Measurements from ENCODE around the gene TMEM175.

Gene TMEM175

GRCh38 chr4:984336-985054, 52.2 kb downstream of the TMEM175 start:
- FAIRE-seq, result no peak
- no peak for DNase-seq (ENCODE audit: extremely low spot score, insufficient read length, low read depth)

DNA sequence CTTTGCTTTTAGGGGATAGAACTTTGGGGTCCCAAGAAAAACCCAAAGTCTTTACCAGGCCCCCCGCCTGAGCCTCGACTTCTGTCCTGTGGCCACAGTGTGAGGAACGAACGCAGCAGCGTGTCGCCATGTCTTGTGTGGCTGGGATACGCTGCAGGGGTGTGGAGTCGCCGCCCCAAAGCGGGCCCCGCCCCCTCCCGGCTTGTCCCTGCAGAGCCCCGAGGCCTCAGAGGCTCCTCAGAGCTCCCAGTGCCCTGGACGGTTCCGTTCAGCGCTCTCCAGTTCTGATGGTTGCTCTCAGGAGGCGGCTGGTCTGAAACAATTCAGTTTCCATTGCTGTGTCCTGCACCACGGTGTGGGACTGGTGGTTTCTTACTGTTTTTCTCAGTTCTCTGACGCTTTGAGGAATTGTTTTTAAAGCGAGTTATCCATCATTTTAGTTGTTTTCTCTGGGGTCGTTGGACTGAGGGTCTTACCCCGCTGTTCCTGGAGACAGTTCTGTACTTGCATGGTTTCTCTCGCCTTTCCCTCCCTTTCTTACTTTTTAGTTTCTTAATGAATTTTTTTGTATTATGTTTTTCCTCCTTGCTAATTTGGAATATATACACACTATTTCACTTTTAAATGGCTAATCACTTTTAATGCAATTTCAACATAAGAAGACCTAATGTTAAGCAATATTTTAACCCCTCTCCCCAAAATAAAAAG, 53.0 kb downstream of the TMEM175 start:
- no peak for FAIRE-seq
- no peak for DNase-seq (ENCODE audit: extremely low spot score, insufficient read length, low read depth)

- DNase-seq (ENCODE audit: extremely low spot score, insufficient read length, low read depth), result no peak
- FAIRE-seq, result no peak
Observed at GRCh38 chr4:986428-986878, 54.2 kb downstream of the TMEM175 start.

- DNase-seq (ENCODE audit: extremely low spot score, insufficient read length, low read depth), result peak; percentile 67
Observed at GRCh38 chr4:986879-987623, 54.8 kb downstream of the TMEM175 start, which contains the start of gene IDUA. IDUA (plus strand) TSS chr4:987044; CDS start chr4:987085, 41 bp downstream.

GRCh38 chr4:987624-988513, 55.6 kb downstream of the TMEM175 start:
- DNase-seq (ENCODE audit: extremely low spot score, insufficient read length, low read depth) (no peak), FAIRE-seq (no peak)

More at GRCh38 chr4:986879-987623, 54.8 kb downstream of the TMEM175 start, which contains the start of gene IDUA:
- peak; percentile 54 for FAIRE-seq

DNA sequence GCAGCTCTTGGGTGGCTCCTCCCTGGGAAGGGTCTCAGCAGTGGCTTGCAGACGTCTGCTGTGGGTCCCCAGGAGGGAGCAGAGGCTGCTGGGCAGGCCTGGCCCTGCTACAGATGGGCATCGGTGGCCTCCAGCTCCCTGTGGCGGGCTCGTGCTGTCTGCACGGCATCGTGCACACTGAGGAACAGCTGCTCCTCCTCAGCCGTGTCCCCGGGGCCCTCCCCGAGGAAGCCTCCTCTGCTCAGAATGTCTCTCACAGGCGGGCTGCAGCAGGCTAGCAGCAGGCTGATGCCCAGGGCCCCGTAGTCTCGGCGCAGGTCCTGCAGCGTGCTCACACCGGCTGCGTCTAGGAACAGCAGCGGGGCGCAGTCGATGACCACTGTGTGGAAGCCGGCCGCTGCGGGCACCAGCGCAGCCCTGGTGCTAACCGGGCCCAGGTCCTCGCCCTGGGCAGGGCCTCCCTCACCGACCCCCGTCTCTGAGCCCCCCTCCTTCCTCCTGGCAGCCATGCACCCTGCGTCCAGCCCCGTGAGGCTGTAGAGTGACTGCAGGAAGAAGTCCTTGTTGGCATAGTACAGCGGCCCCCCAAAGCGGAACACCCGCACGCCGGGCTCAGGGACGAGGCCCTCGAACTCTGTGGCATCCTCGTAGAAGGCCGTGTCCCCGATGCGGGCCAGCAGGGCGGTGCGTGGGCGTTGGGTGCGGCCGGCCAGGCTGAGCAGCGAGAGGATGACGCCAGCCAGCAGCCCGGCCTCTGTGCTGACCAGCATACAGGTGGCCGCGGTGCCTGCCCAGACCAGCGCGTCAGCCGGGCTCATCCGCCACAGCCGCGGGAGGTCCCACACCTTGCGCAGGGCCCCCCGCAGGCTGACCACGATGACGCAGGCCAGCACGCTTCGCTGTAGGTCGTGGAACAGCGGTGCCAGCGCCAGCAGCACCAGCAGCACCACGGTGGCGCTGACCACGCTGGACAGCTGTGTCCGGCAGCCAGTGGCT, 56.8 kb downstream of the TMEM175 start:
- FAIRE-seq (no peak), DNase-seq (ENCODE audit: extremely low spot score, insufficient read length, low read depth) (no peak)

GRCh38 chr4:989722-990471, 57.6 kb downstream of the TMEM175 start:
- DNase-seq (ENCODE audit: extremely low spot score, insufficient read length, low read depth) (no peak), FAIRE-seq (no peak)

DNA sequence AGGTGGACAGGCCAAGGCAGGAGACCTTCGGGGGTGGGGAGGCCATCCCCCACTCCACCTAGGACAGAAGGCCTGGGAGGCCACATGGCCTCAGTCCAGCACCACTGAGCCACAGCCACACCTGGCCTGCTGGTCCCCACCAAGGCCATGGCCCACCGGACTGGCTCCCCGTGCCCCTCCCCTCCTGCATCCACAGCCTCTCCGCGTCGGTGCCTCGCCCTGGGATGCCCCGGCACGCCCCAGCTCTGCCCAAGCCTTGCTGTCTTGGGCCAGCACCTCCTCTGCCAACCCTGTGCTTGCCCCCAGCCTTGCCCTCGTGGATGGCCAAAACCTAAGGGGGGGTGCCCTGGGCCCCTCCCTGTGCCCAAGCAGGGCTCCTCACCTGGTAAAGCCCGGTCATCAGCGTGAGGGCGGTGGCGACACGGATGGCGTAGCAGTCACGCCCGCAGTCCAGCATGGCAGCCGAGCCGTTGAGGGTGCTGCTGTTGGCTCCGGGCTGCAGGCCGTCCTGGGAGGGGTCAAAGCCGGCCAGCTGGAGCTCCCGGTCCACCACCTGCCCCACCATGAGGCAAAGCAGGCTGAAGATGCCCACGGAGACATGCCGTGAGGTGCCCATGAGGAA, 58.6 kb downstream of the TMEM175 start:
- FAIRE-seq, result no peak
- DNase-seq (ENCODE audit: extremely low spot score, insufficient read length, low read depth), result no peak

DNA sequence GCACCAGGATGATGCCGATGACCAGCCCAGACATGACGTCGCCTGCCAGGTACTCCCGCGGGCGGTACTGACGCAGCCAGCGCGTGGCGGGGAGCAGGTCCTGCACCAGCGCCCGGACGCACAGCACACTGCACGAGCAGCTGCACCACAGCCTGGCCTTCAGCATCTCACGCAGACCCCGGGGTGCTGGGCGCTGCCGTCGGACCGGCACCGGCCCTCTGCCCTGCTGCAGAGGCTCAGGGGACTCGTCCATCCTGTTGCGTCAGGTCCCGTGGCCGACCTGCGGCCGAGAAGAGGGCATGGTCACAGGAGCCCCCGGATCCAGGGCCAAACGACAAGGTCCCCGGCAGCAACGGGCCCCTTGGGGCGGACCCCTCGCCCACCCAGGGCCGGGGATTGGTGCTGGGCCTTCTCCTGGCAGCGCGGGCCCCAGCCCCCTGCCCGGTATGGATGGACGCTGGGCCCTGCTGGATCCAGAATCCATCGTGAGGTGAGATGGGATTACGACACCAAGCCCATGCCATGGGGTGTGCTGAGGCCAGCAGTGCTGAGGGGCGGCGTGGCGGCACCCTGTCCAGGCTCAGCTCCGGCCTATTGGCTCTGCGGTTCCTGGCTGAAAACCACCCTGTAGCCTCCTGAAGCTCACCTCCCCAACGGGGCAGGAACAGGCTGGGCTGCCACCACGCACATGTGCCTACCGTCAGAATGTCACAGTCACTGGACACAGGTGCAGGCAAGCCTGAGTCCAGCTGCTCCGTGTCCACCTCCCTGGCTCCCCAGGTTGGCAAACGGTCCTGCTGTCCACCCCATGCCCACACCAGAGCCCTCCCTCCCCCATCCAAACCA, 59.4 kb downstream of the TMEM175 start:
- DNase-seq (ENCODE audit: extremely low spot score, insufficient read length, low read depth) (no peak), FAIRE-seq (no peak)

DNA sequence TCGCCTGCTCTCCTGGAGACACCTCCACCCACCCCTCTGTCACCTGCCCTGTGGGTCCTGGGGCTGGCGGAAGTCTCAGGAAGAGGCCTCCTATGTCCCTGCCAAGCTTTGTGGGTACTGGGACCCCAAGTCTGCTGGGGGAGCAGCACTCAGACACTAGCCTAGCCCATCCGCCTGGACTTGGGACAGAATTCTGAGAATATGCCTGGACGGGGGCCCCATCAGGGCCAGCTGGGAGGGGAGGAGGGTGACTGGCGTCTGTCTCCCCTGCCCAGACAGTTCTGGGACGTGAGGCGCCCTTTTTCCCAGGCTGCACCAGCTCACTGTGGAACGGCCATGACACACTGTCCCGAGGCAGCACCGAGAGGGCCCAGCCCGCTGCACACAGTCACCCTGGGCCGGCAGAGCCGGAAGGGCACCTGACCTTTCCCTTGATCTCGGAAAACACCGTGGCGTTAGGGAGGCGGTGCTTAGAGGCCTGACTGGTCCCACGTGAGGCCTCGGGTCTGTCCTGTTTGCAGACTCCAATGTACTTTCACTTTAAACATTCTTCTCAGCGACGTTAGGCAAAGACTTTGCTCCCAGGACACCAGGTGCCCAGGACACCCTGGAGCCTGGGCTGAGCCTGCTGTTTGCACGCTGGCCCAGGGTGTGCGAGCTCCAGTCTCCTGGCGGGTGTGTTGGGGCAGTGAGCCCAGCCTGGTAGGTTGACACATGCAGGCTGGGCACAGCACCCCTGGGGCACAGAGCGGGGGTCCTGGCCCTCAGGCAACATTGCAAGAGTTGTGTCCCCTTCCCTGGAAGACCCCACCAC, 60.2 kb downstream of the TMEM175 start:
- FAIRE-seq (no peak), DNase-seq (ENCODE audit: extremely low spot score, insufficient read length, low read depth) (no peak)

DNA sequence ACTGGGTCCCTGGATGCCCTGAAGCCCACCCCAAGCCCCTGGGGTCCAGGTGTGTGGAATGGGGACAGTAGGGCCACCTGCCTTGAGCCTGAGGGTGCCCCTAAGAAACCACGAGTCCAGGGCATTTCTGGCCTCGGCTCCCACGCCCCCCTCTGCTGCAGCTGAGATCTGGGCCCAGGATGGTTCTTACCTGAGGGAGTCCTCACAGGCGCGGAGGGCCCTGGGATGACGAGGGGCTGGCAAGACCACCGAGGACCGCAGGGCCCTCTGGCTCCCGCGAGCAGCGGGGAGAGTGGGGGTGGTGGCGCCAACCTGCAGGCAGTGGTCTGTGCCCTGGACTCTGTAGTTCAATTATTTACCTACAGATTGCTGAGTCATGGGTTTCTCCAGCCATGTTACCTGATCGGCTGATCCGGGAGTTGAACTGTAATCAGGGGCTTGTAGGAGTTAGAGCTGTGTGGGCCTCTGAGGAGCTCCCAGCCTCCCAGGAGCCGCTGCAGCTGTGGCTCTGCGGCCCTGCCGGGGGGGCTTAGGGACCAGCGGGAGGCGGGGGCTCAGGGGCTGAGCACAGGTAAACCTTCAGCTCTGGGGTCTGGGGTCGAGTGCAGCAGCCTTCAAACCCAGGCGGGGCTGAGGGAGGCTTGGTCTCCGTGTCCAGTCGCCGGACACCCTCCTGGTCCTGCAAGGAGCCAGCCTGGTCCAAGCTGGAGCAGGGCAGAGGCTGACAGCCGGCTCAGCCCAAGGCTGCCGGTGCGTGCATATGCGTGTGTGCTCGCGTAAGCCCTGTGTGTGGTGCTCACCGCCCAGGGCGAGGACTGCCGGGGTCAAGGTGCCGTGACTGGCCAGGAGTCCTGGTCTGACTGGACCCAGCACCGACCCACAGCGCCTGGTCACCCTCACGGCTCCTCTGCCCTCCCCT, 61.1 kb downstream of the TMEM175 start, which contains the start of gene SLC26A1:
SLC26A1 (minus strand) TSS at position 294 of the 919 bp plus-strand sequence. CDS start 1,701 bp downstream, outside the sequence.
- no peak for FAIRE-seq
- no peak for DNase-seq (ENCODE audit: extremely low spot score, insufficient read length, low read depth)

DNA sequence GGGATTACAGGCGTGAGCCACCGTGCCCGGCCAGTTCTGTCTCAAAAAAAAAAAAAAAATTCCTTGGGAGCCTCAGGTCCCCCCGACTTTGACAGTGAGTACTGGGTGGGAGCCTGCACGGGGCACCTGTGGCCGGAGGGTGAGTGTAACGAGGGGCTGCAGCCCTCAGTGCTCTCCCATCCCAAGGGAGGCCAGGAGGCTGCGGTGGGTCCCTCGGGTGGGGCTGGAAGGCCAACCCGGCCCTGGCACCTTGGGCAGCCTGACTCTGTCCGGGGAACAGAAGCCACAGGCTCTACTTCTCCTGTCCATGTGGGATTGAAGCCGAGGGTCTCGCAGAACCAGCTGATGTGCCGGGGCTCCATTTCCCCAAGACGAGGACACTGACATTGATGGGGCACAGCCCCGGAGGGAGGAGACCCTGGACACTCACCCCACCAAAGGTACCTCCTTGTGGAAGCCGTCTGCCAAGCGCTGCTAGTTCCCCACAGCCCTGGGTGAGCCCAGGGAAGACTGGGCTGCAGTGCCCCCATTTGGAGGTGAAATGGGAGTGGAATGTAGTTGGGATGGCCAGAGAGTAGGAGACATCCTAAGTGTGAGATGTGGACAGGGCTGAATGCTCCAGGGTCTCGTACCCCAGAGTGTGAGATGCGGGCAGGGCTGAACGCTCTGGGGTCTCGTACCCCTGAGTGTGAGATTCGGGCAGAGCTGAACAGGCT, 63.2 kb downstream of the TMEM175 start:
- FAIRE-seq (no peak), DNase-seq (ENCODE audit: extremely low spot score, insufficient read length, low read depth) (no peak)

DNA sequence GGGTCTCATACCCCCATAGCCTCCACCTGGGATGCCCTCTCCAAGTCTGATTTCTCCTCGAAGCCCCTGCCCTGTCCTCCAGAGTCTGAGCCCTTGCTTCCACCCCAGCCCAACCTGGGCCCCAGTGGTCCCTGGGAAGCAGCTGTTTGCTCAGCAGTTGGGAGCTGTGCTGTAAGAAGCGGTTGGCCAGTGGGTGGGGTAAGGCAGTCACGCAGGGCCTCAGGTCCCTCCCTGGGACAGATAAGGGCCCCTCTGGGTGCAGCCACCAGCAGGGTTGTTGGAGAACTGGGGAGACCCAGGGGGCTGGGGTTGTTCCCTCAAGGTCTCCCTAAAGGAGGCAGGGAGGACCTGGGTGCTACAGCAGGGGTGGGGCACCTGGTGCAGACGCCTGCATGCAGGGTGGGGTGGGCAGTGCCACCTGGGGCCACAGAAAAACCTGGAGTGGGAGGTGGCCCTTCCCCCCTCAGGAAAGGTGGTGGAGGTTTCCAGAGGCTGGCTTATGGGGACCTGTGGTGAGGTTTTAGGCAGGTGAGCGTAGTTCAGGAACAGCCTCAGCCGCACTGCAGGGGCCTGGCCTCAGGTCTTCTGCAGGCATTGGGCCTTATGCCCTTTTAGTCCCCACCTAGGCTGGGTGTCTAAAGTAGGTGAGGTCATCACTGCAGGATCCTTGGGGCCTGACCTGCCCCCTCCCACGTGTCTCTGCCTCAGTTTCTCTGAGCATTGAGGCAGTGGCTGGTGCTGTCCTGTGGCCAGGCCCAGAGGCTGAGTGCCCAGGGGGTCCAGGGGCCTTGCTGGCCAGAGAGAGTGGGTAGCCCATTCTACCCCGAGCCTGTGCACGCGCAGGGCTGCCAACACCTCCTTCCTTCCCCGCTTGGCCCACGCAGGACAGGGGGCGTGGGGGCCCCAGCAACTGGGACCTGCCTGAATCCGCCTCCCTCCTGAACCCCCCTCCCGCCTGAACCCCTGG, 64.1 kb downstream of the TMEM175 start:
- no peak for DNase-seq (ENCODE audit: extremely low spot score, insufficient read length, low read depth)
- no peak for FAIRE-seq

All from GM18507 (cell line).